Liver (tissue), 9 donors: ENCODE results near the gene SEMA7A. TPM values are rescaled to one million over a fixed set of nuclear protein-coding genes. Genes with fewer than 3 reads are reported as not detected.

Experiments used
- DNase-seq: peaks from one replicate; pipeline ENCODE4 v3.0.0-alpha.2; 2017; ENCODE audit warnings: low spot score
- H3K27ac ChIP-seq, 2 donors: one replicate each; pipeline ENCODE4 v1.7.0; 2013; ENCODE audit warnings: inconsistent platforms in 2 of 2, low read length in 2 of 2, control low read depth in 1 of 2, low read depth in 1 of 2, mild to moderate bottlenecking in 1 of 2
- H3K27me3 ChIP-seq, 4 donors: one replicate each; pipeline versions ENCODE4 v1.6.1 to v1.7.0; 2013; ENCODE audit warnings: low read length in 3 of 4, inconsistent platforms in 1 of 4, mild to moderate bottlenecking in 1 of 4, moderate library complexity in 1 of 4; ENCODE audit not compliant: control insufficient read depth in 4 of 4, insufficient read depth in 4 of 4
- H3K36me3 ChIP-seq, 4 donors: one replicate each; pipeline versions ENCODE4 v1.6.1 to v1.7.0; 2013; ENCODE audit warnings: low read length in 3 of 4, mild to moderate bottlenecking in 3 of 4, low read depth in 1 of 4, moderate library complexity in 1 of 4; ENCODE audit not compliant: control insufficient read depth in 4 of 4, insufficient read depth in 3 of 4
- H3K4me1 ChIP-seq, 4 donors: one replicate each; pipeline versions ENCODE4 v1.6.1 to v1.7.0; 2013; ENCODE audit warnings: low read length in 3 of 4, mild to moderate bottlenecking in 3 of 4, moderate library complexity in 1 of 4; ENCODE audit not compliant: control insufficient read depth in 4 of 4, insufficient read depth in 4 of 4
- H3K4me3 ChIP-seq, 3 donors: one replicate each; pipeline versions ENCODE4 v1.6.1 to v1.7.0; 2013; ENCODE audit warnings: low read length in 3 of 3, control low read depth in 1 of 3, low read depth in 1 of 3, mild to moderate bottlenecking in 1 of 3
- H3K9ac ChIP-seq, 2 donors: one replicate each; pipeline ENCODE4 v1.7.0; 2013; ENCODE audit warnings: low read length in 2 of 2, mild to moderate bottlenecking in 2 of 2, moderate library complexity in 2 of 2, control low read depth in 1 of 2, low read depth in 1 of 2
- H3K9me3 ChIP-seq, 4 donors: one replicate each; pipeline versions ENCODE4 v1.6.1 to v1.7.0; 2013; ENCODE audit warnings: low read length in 3 of 4; ENCODE audit not compliant: control insufficient read depth in 4 of 4
- EGR1 ChIP-seq, 2 donors: IDR thresholded peaks; 2 replicates each; pipeline ENCODE4 v1.6.1; 2016 to 2018; ENCODE audit warnings: antibody characterized with exemption in 2 of 2, low read depth in 2 of 2
- FOXA1 ChIP-seq: IDR thresholded peaks from 2 replicates; pipeline ENCODE4 v1.6.1; 2016; ENCODE audit warnings: antibody characterized with exemption
- FOXA2 ChIP-seq: IDR thresholded peaks from 2 replicates; pipeline ENCODE4 v1.6.1; 2016; ENCODE audit warnings: antibody characterized with exemption
- GABPA ChIP-seq, 2 donors: IDR thresholded peaks in 1 of 2; conservative IDR thresholded peaks in 1 of 2; 2 replicates each; pipeline ENCODE4 v1.6.1; 2016; ENCODE audit warnings: antibody characterized with exemption in 2 of 2, mild to moderate bottlenecking in 1 of 2, moderate library complexity in 1 of 2
- HNF4A ChIP-seq, 2 donors: conservative IDR thresholded peaks; 2 replicates each; pipeline ENCODE4 v1.6.1; 2016; ENCODE audit warnings: antibody characterized with exemption in 2 of 2, mild to moderate bottlenecking in 2 of 2
- HNF4G ChIP-seq: IDR thresholded peaks from 2 replicates; pipeline ENCODE4 v1.6.1; 2016; ENCODE audit warnings: antibody characterized with exemption
- JUND ChIP-seq, 2 donors: IDR thresholded peaks; 2 replicates each; pipeline ENCODE4 v1.6.1; 2016; ENCODE audit warnings: antibody characterized with exemption in 2 of 2
- NR2F2 ChIP-seq: IDR thresholded peaks from 2 replicates; pipeline ENCODE4 v1.6.1; 2016; ENCODE audit warnings: antibody characterized with exemption
- RAD21 ChIP-seq, 2 donors: IDR thresholded peaks; 2 replicates each; pipeline ENCODE4 v1.6.1; 2016; ENCODE audit warnings: antibody characterized with exemption in 2 of 2, mild to moderate bottlenecking in 2 of 2
- RXRA ChIP-seq, 2 donors: IDR thresholded peaks; 2 replicates each; pipeline ENCODE4 v1.6.1; 2017 to 2018; ENCODE audit warnings: antibody characterized with exemption in 2 of 2, mild to moderate bottlenecking in 1 of 2
- SP1 ChIP-seq: IDR thresholded peaks from 2 replicates; pipeline ENCODE4 v1.6.1; 2018; ENCODE audit warnings: antibody characterized with exemption, mild to moderate bottlenecking
- TAF1 ChIP-seq: conservative IDR thresholded peaks from 2 replicates; pipeline ENCODE4 v1.6.1; 2016; ENCODE audit warnings: antibody characterized with exemption, mild to moderate bottlenecking
- WGBS: extraction: QIAGEN DNeasy Blood & Tissue Kit; methylation state at CpG from one replicate; pipeline ENCODE4 v1.1.7; 2013; 5-methylcytosine and 5-hydroxymethylcytosine counted together
- polyA plus RNA-seq, 2 donors: library from polyadenylated mRNA; stranded (reverse) in 1 of 2; unstranded in 1 of 2; fragments of 200-250 nt in 1 of 2; fragments of >200 nt in 1 of 2; fragmentation: Nextera tagmentation in 1 of 2; extraction: Ambion mirVana in 1 of 2; gene quantifications; one replicate each; pipeline versions ENCODE4 v1.2.1 to v1.2.3, GENCODE V29; 2013 to 2015
- total RNA-seq, 2 donors: library from RNA; depleted of rRNA; stranded (reverse); fragments of >200 nt; gene quantifications; one replicate each; pipeline ENCODE4 v1.2.3, GENCODE V29; 2014
- TF ChIP-seq, protein P1 (sequence below): IDR thresholded peaks from 2 replicates; pipeline ENCODE4 v1.6.1; 2016; ENCODE audit warnings: antibody characterized with exemption
- TF ChIP-seq, protein P2 (sequence below): IDR thresholded peaks from 2 replicates; pipeline ENCODE4 v1.6.1; 2016; ENCODE audit warnings: antibody characterized with exemption
- TF ChIP-seq, protein P3 (sequence below): IDR thresholded peaks from 2 replicates; pipeline ENCODE4 v1.6.1; 2016; ENCODE audit warnings: antibody characterized with exemption
- TF ChIP-seq, protein P4 (sequence below): IDR thresholded peaks from 2 replicates; pipeline ENCODE4 v1.6.1; 2016; ENCODE audit warnings: antibody characterized with exemption, mild to moderate bottlenecking
- TF ChIP-seq, protein P5 (sequence below): fragments of 150-350 bp; IDR thresholded peaks from 2 replicates; pipeline ENCODE4 v1.5.1; 2017; ENCODE audit warnings: improper control_type of control experiment, low read depth, low read length; ENCODE audit not compliant: missing input control
- donor health status: healthy.
- donor health status: healthy.
- donor health status: healthy.
- donor health status: healthy.
- donor health status: healthy.

SEMA7A gene
- total and polyA plus RNA-seq, 4 donors, result 0.14 to 18.1 (median 1.4) TPM

DNA sequence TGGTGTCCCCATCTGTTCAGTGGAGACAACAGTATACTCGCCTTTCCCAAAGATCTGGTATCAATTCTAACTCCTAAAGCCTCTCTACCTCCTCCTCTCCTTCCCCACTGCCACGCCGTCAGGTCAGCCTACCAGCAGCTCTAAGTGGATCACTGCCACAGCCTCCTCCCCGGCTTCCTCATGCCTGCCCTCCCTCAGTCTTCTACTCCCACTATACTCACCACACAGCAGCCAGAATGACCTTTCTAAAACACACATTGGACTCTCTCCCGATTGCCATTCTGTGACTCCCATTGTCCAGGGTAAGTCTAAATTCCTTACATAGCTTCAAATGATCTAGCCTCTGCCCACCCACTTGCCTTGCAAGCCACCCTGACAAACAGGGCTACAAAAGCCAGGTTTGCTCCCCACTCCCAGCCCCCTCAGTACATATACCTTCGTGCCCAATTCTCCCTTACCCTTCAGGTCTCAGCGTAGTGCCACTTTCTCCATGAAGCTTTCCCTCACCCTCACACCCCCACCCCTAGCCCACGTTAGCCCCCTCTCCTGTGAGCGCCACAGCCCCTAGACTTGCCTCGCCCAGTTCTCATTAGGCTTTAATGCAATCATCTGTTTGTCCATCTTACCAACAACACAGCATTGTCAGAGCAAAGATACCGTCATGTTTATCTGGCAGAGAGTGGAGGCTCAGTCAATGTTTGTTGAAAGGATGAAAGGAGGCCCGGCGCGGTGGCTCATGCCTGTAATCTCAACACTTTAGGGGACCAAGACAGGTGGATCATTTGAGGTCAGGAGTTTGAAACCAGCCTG is 9.5 kb upstream of the SEMA7A start:
- no peak for DNase-seq
- H3K36me3 ChIP-seq, result peaks cover 3 to 9% (median 6%) of the 10 kb centered on the region in 4 donors
- H3K27me3 ChIP-seq, result no peaks in the 10 kb centered on the region
- H3K9me3 ChIP-seq, result no peaks in the 10 kb centered on the region
- H3K9ac ChIP-seq, result no peak overlapping the region
- no peak overlapping the region for H3K27ac ChIP-seq
- 59% methylated on average over 14 of the region's 14 CpGs for WGBS
- no peak for TF ChIP-seq GABPA (IDR thresholded peaks at IDR 0.05 in 1 of 2, conservative IDR thresholded peaks at IDR 0.05 in 1 of 2)
- TF ChIP-seq, protein P1, sequence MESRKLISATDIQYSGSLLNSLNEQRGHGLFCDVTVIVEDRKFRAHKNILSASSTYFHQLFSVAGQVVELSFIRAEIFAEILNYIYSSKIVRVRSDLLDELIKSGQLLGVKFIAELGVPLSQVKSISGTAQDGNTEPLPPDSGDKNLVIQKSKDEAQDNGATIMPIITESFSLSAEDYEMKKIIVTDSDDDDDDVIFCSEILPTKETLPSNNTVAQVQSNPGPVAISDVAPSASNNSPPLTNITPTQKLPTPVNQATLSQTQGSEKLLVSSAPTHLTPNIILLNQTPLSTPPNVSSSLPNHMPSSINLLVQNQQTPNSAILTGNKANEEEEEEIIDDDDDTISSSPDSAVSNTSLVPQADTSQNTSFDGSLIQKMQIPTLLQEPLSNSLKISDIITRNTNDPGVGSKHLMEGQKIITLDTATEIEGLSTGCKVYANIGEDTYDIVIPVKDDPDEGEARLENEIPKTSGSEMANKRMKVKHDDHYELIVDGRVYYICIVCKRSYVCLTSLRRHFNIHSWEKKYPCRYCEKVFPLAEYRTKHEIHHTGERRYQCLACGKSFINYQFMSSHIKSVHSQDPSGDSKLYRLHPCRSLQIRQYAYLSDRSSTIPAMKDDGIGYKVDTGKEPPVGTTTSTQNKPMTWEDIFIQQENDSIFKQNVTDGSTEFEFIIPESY, result no peak
- no peak for TF ChIP-seq HNF4G
- TF ChIP-seq RAD21 (IDR thresholded peaks at IDR 0.05), result no peak
- no peak for TF ChIP-seq FOXA2
- peak in 1 of 2 donors; percentile 15 for TF ChIP-seq HNF4A (conservative IDR thresholded peaks at IDR 0.05)
- TF ChIP-seq, protein P2, sequence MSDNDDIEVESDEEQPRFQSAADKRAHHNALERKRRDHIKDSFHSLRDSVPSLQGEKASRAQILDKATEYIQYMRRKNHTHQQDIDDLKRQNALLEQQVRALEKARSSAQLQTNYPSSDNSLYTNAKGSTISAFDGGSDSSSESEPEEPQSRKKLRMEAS, result no peak
- no peak for TF ChIP-seq TAF1
- no peak for TF ChIP-seq EGR1 (IDR thresholded peaks at IDR 0.05; ENCODE audit: low read depth in 2 of 2)
- no peak for TF ChIP-seq JUND (IDR thresholded peaks at IDR 0.05)
- TF ChIP-seq NR2F2, result no peak
- no peak for TF ChIP-seq FOXA1
- TF ChIP-seq, protein P3, sequence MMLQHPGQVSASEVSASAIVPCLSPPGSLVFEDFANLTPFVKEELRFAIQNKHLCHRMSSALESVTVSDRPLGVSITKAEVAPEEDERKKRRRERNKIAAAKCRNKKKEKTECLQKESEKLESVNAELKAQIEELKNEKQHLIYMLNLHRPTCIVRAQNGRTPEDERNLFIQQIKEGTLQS, result no peak
- TF ChIP-seq RXRA (IDR thresholded peaks at IDR 0.05), result peak; percentile 13 to 55
- no peak overlapping the region for H3K4me3 ChIP-seq
- peaks cover 29 to 51% (median 46%) of the 10 kb centered on the region in 4 donors for H3K4me1 ChIP-seq

DNA sequence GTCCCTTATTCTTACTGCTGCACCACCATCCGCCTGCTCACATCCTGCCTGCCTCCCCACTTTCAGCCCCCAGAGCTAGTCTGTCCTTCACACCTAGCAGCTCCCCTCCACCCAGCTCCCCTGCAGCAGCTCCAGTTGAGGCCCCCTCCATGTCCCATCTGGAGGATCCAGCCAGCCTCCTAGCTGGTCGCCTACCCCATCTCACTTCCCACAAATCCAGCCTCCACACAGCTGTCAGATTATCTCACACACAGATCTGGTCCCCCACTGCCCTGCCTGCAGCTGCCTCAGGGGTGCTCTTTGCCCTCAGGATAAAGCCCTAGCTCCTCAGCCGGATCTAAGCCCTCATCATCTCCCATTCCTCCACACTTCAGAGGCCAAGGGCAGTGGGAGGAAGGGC is 8.8 kb upstream of the SEMA7A start:
- DNase-seq, result no peak
- WGBS, result 88% methylated on average over 3 of the region's 3 CpGs
- Histone ChIP-seq H3K9me3 (no peaks in the 10 kb centered on the region), H3K9ac (no peak overlapping the region), H3K4me3 (no peak overlapping the region), H3K27ac (no peak overlapping the region), H3K36me3 (peaks cover 0 to 5% (median 1%) of the 10 kb centered on the region in 4 donors), H3K4me1 (peaks cover 29 to 51% (median 46%) of the 10 kb centered on the region in 4 donors), H3K27me3 (no peaks in the 10 kb centered on the region)
- TF ChIP-seq, protein P3, result no peak
- TF ChIP-seq RXRA (IDR thresholded peaks at IDR 0.05) (no peak), GABPA (IDR thresholded peaks at IDR 0.05 in 1 of 2, conservative IDR thresholded peaks at IDR 0.05 in 1 of 2) (no peak), RAD21 (IDR thresholded peaks at IDR 0.05) (no peak), JUND (IDR thresholded peaks at IDR 0.05) (no peak), HNF4G (no peak), NR2F2 (no peak), SP1 (no peak), EGR1 (IDR thresholded peaks at IDR 0.05; ENCODE audit: low read depth in 2 of 2) (no peak)
- TF ChIP-seq, protein P4, sequence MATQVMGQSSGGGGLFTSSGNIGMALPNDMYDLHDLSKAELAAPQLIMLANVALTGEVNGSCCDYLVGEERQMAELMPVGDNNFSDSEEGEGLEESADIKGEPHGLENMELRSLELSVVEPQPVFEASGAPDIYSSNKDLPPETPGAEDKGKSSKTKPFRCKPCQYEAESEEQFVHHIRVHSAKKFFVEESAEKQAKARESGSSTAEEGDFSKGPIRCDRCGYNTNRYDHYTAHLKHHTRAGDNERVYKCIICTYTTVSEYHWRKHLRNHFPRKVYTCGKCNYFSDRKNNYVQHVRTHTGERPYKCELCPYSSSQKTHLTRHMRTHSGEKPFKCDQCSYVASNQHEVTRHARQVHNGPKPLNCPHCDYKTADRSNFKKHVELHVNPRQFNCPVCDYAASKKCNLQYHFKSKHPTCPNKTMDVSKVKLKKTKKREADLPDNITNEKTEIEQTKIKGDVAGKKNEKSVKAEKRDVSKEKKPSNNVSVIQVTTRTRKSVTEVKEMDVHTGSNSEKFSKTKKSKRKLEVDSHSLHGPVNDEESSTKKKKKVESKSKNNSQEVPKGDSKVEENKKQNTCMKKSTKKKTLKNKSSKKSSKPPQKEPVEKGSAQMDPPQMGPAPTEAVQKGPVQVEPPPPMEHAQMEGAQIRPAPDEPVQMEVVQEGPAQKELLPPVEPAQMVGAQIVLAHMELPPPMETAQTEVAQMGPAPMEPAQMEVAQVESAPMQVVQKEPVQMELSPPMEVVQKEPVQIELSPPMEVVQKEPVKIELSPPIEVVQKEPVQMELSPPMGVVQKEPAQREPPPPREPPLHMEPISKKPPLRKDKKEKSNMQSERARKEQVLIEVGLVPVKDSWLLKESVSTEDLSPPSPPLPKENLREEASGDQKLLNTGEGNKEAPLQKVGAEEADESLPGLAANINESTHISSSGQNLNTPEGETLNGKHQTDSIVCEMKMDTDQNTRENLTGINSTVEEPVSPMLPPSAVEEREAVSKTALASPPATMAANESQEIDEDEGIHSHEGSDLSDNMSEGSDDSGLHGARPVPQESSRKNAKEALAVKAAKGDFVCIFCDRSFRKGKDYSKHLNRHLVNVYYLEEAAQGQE, result no peak
- TF ChIP-seq, protein P5, sequence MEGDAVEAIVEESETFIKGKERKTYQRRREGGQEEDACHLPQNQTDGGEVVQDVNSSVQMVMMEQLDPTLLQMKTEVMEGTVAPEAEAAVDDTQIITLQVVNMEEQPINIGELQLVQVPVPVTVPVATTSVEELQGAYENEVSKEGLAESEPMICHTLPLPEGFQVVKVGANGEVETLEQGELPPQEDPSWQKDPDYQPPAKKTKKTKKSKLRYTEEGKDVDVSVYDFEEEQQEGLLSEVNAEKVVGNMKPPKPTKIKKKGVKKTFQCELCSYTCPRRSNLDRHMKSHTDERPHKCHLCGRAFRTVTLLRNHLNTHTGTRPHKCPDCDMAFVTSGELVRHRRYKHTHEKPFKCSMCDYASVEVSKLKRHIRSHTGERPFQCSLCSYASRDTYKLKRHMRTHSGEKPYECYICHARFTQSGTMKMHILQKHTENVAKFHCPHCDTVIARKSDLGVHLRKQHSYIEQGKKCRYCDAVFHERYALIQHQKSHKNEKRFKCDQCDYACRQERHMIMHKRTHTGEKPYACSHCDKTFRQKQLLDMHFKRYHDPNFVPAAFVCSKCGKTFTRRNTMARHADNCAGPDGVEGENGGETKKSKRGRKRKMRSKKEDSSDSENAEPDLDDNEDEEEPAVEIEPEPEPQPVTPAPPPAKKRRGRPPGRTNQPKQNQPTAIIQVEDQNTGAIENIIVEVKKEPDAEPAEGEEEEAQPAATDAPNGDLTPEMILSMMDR, result no peak
